OCI-LY3 (cell line): ENCODE results near the gene PITPNM3.
A peak's percentile ranks its signal among the peaks of the same experiment; 100 is the strongest.

Source experiments
- H2AFZ ChIP-seq: fragments of 200-600, 300-600 bp; shearing (Covaris generic); 2 replicates; pipeline ENCODE4 v1.6.0; 2014; ENCODE audit warnings: antibody characterized with exemption, low read depth, low read length
- H3K27ac ChIP-seq: fragments of 200-600, 300-600 bp; sonication (generic); 2 replicates; pipeline ENCODE4 v1.5.1; 2014; ENCODE audit warnings: mild to moderate bottlenecking, low read length, moderate library complexity, mixed read lengths
- H3K27me3 ChIP-seq: fragments of 200-600, 300-600 bp; sonication (generic); 2 replicates; pipeline ENCODE4 v1.6.1; 2014; ENCODE audit warnings: low read depth, low read length, mixed read lengths
- H3K36me3 ChIP-seq: fragments of 200-600, 300-600 bp; sonication (generic); replicated peaks from 2 replicates; pipeline ENCODE3; 2014; ENCODE audit warnings: low read depth, low read length, mixed read lengths
- H3K4me1 ChIP-seq: fragments of 300-600, 200-600 bp; sonication (generic); 2 replicates; pipeline ENCODE4 v1.6.1; 2014; ENCODE audit warnings: low read length, mixed read lengths
- H3K4me2 ChIP-seq: fragments of 200-600, 300-600 bp; sonication (generic); 2 replicates; pipeline ENCODE4 v1.6.1; 2014; ENCODE audit warnings: low read length, mixed read lengths
- H3K4me3 ChIP-seq: fragments of 300-600, 200-600 bp; sonication (generic); 2 replicates; pipeline ENCODE4 v1.5.1; 2014; ENCODE audit warnings: antibody characterized with exemption, mild to moderate bottlenecking, low read length, moderate library complexity
- H3K79me2 ChIP-seq: fragments of 300-600, 200-600 bp; shearing (Covaris generic); 2 replicates; pipeline ENCODE4 v1.6.1; 2014; ENCODE audit warnings: mild to moderate bottlenecking, low read length, mixed read lengths
- H3K9ac ChIP-seq: fragments of 300-600, 200-600 bp; shearing (Covaris generic); 2 replicates; pipeline ENCODE4 v1.6.0; 2014; ENCODE audit warnings: mild to moderate bottlenecking, low read length, moderate library complexity
- H3K9me3 ChIP-seq: fragments of 200-600, 300-600 bp; shearing (Covaris generic); 2 replicates; pipeline ENCODE4 v1.6.1; 2014; ENCODE audit warnings: low read length, mixed read lengths; ENCODE audit not compliant: insufficient read depth
- H4K20me1 ChIP-seq: fragments of 200-600, 300-600 bp; sonication (generic); 2 replicates; pipeline ENCODE4 v1.6.1; 2016; ENCODE audit warnings: low read length, mixed read lengths; ENCODE audit not compliant: insufficient read depth
- CTCF ChIP-seq: fragments of 200-600, 300-600 bp; sonication (generic); IDR thresholded peaks from 2 replicates; pipeline ENCODE4 v1.5.1; 2014; ENCODE audit warnings: antibody characterized with exemption, low read length, low read depth
- EZH2phosphoT487 ChIP-seq: fragments of 200-600 bp; shearing (Covaris generic); IDR thresholded peaks from 2 replicates; pipeline ENCODE4 v1.6.1; 2018; ENCODE audit warnings: antibody characterized with exemption, mixed run types, low read depth

The PITPNM3 gene

GRCh38 chr17:6428207-6428965 is 128.0 kb downstream of the PITPNM3 start:
- Histone ChIP-seq H3K9me3 (no peaks in the 10 kb centered on the region), H4K20me1 (no peaks in the 10 kb centered on the region), H2AFZ (no peak overlapping the region), H3K36me3 (no peaks in the 10 kb centered on the region), H3K4me2 (no peak overlapping the region), H3K27me3 (no peaks in the 10 kb centered on the region), H3K9ac (no peak overlapping the region), H3K4me3 (no peak overlapping the region), H3K79me2 (no peaks in the 10 kb centered on the region), H3K4me1 (peaks cover 8% of the 10 kb centered on the region), H3K27ac (no peak overlapping the region)
- TF ChIP-seq EZH2phosphoT487: no peak
- TF ChIP-seq CTCF: no peak

- no peaks in the 10 kb centered on the region for H3K9me3 ChIP-seq
- peak overlapping the region; percentile 20; the same call in 1 of the 2 replicates for H3K4me2 ChIP-seq
- TF ChIP-seq CTCF: peak; percentile 8; the same call in 1 of the 2 replicates
- TF ChIP-seq EZH2phosphoT487: no peak
- H3K79me2 ChIP-seq: no peaks in the 10 kb centered on the region
- no peaks in the 10 kb centered on the region for H3K27me3 ChIP-seq
- no peaks in the 10 kb centered on the region for H3K36me3 ChIP-seq
- H2AFZ ChIP-seq: no peak overlapping the region
- H4K20me1 ChIP-seq: no peaks in the 10 kb centered on the region
- H3K4me1 ChIP-seq: peaks cover 8% of the 10 kb centered on the region
- H3K9ac ChIP-seq: no peak overlapping the region
- no peak overlapping the region for H3K4me3 ChIP-seq
- no peak overlapping the region for H3K27ac ChIP-seq
Measured at GRCh38 chr17:6427279-6427781, 129.0 kb downstream of the PITPNM3 start.

GRCh38 chr17:6426356-6427101 is 129.8 kb downstream of the PITPNM3 start:
- peaks cover 8% of the 10 kb centered on the region for H3K4me1 ChIP-seq
- H3K36me3 ChIP-seq: no peaks in the 10 kb centered on the region
- H3K4me3 ChIP-seq: no peak overlapping the region
- H2AFZ ChIP-seq: no peak overlapping the region
- H3K9ac ChIP-seq: no peak overlapping the region
- TF ChIP-seq CTCF (no peak), EZH2phosphoT487 (no peak)
- H3K27me3 ChIP-seq: no peaks in the 10 kb centered on the region
- H3K4me2 ChIP-seq: no peak overlapping the region
- H4K20me1 ChIP-seq: no peaks in the 10 kb centered on the region
- no peak overlapping the region for H3K27ac ChIP-seq
- H3K9me3 ChIP-seq: no peaks in the 10 kb centered on the region
- no peaks in the 10 kb centered on the region for H3K79me2 ChIP-seq

GRCh38 chr17:6425407-6425806 is 130.9 kb downstream of the PITPNM3 start:
- Histone ChIP-seq H3K27me3 (no peaks in the 10 kb centered on the region), H3K36me3 (no peaks in the 10 kb centered on the region), H3K27ac (no peak overlapping the region), H3K79me2 (no peaks in the 10 kb centered on the region), H3K4me3 (no peak overlapping the region), H2AFZ (no peak overlapping the region), H3K9me3 (no peaks in the 10 kb centered on the region), H3K4me1 (peaks cover 8% of the 10 kb centered on the region), H3K9ac (no peak overlapping the region), H4K20me1 (no peaks in the 10 kb centered on the region), H3K4me2 (no peak overlapping the region)
- no peak for TF ChIP-seq EZH2phosphoT487
- no peak for TF ChIP-seq CTCF
